K562 (cell line): ENCODE measurements around the gene DIAPH3.

Source experiments
- ADNP ChIP-seq: fragments of 200-800 bp; sonication (Bioruptor generic); IDR thresholded peaks from 2 replicates; pipeline ENCODE4 v1.6.1; 2016; ENCODE audit warnings: missing genetic modification characterization, missing compliant biosample characterization
- CEBPB ChIP-seq: fragments of 450-650 bp; IDR thresholded peaks from 2 replicates; pipeline ENCODE4 v1.6.1; 2016; ENCODE audit warnings: missing genetic modification characterization, missing compliant biosample characterization
- NCOA2 ChIP-seq, 2 experiments: fragments of 450-650 bp; IDR thresholded peaks; 2 replicates each; pipeline ENCODE4 v1.6.1; 2018; ENCODE audit warnings: mild to moderate bottlenecking in 2 of 2, moderate library complexity in 1 of 2; ENCODE audit not compliant: partially characterized antibody in 2 of 2
- NFIC ChIP-seq: fragments of 450-650 bp; IDR thresholded peaks from 2 replicates; pipeline ENCODE4 v1.6.1; 2017; ENCODE audit warnings: mild to moderate bottlenecking, inconsistent platforms
- ZFP1 ChIP-seq: fragments of 450-650 bp; formaldehyde crosslinking; IDR thresholded peaks from 2 replicates; pipeline ENCODE4 v1.4.0; 2020; ENCODE audit warnings: mild to moderate bottlenecking, mixed read lengths
- ZNF165 ChIP-seq: fragments of 250-450 bp; sonication (Bioruptor Pico); IDR thresholded peaks from 2 replicates; pipeline ENCODE4 v1.4.0; 2020; ENCODE audit warnings: borderline replicate concordance
- TF ChIP-seq, protein P1 (sequence below): fragments of 150-350 bp; conservative IDR thresholded peaks from 2 replicates; pipeline ENCODE4 v1.6.1; 2014; ENCODE audit warnings: low read length
- TF ChIP-seq, protein P2 (sequence below), 3 experiments: IDR thresholded peaks in 2 of 3; conservative IDR thresholded peaks in 1 of 3; 2 replicates each; pipeline ENCODE4 v1.5.1; 2011 to 2012; ENCODE audit warnings: low read length in 3 of 3, mild to moderate bottlenecking in 3 of 3, control low read depth in 2 of 3, improper control_type of control experiment in 1 of 3, inconsistent platforms in 1 of 3, low read depth in 1 of 3, mixed read lengths in 1 of 3, moderate library complexity in 1 of 3; ENCODE audit not compliant: insufficient read depth in 2 of 3
- TF ChIP-seq, protein P3 (sequence below): sonication (generic); formaldehyde crosslinking; IDR thresholded peaks from 2 replicates; pipeline ENCODE4 v1.9.0; 2022; ENCODE audit warnings: mild to moderate bottlenecking, missing genetic modification reagents
- TF ChIP-seq, protein P4 (sequence below): fragments of 250-450 bp; sonication (Bioruptor Pico); IDR thresholded peaks from 2 replicates; pipeline ENCODE4 v1.4.0; 2020; ENCODE audit warnings: mild to moderate bottlenecking

DNA sequence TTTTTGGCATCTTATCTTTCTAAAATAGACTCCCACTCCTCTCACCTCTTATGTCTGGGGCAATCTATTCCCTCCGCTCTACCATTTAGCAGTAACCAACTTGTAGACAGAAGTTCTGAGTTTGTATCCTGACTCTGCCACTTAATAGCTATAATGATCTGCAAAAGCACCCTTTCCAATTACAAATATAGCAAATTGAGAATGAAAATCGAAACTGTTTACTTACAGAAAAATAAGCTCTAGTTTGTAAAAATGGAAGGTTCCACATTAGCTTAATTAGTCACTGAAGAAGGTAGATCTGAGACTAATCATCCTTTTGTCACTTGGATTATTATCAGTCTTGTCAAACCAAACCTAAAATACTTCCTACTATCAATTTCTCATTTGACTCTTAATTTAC is 409.3 kb downstream of the DIAPH3 start:
- TF ChIP-seq ZNF165 (CRISPR knock-in tag) (no peak), ADNP (no peak), NCOA2 (IDR thresholded peaks at IDR 0.05; ENCODE audit: partially characterized antibody in 2 of 2) (no peak), ZFP1 (CRISPR knock-in tag) (no peak), CEBPB (no peak), NFIC (no peak)
- TF ChIP-seq, protein P1, sequence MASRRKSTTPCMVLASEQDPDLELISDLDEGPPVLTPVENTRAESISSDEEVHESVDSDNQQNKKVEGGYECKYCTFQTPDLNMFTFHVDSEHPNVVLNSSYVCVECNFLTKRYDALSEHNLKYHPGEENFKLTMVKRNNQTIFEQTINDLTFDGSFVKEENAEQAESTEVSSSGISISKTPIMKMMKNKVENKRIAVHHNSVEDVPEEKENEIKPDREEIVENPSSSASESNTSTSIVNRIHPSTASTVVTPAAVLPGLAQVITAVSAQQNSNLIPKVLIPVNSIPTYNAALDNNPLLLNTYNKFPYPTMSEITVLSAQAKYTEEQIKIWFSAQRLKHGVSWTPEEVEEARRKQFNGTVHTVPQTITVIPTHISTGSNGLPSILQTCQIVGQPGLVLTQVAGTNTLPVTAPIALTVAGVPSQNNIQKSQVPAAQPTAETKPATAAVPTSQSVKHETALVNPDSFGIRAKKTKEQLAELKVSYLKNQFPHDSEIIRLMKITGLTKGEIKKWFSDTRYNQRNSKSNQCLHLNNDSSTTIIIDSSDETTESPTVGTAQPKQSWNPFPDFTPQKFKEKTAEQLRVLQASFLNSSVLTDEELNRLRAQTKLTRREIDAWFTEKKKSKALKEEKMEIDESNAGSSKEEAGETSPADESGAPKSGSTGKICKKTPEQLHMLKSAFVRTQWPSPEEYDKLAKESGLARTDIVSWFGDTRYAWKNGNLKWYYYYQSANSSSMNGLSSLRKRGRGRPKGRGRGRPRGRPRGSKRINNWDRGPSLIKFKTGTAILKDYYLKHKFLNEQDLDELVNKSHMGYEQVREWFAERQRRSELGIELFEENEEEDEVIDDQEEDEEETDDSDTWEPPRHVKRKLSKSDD: no peak
- TF ChIP-seq, protein P2, sequence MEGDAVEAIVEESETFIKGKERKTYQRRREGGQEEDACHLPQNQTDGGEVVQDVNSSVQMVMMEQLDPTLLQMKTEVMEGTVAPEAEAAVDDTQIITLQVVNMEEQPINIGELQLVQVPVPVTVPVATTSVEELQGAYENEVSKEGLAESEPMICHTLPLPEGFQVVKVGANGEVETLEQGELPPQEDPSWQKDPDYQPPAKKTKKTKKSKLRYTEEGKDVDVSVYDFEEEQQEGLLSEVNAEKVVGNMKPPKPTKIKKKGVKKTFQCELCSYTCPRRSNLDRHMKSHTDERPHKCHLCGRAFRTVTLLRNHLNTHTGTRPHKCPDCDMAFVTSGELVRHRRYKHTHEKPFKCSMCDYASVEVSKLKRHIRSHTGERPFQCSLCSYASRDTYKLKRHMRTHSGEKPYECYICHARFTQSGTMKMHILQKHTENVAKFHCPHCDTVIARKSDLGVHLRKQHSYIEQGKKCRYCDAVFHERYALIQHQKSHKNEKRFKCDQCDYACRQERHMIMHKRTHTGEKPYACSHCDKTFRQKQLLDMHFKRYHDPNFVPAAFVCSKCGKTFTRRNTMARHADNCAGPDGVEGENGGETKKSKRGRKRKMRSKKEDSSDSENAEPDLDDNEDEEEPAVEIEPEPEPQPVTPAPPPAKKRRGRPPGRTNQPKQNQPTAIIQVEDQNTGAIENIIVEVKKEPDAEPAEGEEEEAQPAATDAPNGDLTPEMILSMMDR (IDR thresholded peaks at IDR 0.05 in 2 of 3, conservative IDR thresholded peaks at IDR 0.05 in 1 of 3; ENCODE audit: insufficient read depth in 2 of 3, low read depth in 1 of 3, low read length in 3 of 3): no peak
- TF ChIP-seq, protein P3, sequence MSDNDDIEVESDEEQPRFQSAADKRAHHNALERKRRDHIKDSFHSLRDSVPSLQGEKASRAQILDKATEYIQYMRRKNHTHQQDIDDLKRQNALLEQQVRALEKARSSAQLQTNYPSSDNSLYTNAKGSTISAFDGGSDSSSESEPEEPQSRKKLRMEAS (CRISPR knock-in tag): no peak
- TF ChIP-seq, protein P4, sequence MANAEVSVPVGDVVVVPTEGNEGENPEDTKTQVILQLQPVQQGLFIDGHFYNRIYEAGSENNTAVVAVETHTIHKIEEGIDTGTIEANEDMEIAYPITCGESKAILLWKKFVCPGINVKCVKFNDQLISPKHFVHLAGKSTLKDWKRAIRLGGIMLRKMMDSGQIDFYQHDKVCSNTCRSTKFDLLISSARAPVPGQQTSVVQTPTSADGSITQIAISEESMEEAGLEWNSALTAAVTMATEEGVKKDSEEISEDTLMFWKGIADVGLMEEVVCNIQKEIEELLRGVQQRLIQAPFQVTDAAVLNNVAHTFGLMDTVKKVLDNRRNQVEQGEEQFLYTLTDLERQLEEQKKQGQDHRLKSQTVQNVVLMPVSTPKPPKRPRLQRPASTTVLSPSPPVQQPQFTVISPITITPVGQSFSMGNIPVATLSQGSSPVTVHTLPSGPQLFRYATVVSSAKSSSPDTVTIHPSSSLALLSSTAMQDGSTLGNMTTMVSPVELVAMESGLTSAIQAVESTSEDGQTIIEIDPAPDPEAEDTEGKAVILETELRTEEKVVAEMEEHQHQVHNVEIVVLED (CRISPR knock-in tag): no peak
